Fibroblast of skin of right quadriceps (primary cell): Measurements from ENCODE around the gene NXF3.
"Not testable (repeated sequence)": the region's sequence is repeated elsewhere in the genome, so short reads cannot be mapped to it uniquely, and the experiment has no call there.

ENCODE experiments used
- DNase-seq: peaks from one replicate; pipeline ENCODE4 v3.0.0-alpha.2; 2013

NXF3 gene

GRCh38 chrX:103092942-103093341, at the start of gene NXF3:
Gene NXF3 (minus strand): TSS chrX:103093143. CDS start chrX:103093023, 120 bp downstream.
- no peak for DNase-seq

- not testable (repeated sequence) for DNase-seq
Measured at GRCh38 chrX:103136528-103136927, 43.6 kb upstream of the NXF3 start.

- no peak for DNase-seq
Measured at GRCh38 chrX:103124284-103124683, 31.3 kb upstream of the NXF3 start.

- no peak for DNase-seq
Measured at GRCh38 chrX:103120748-103121147, 27.8 kb upstream of the NXF3 start.

GRCh38 chrX:103116970-103117369, 24.0 kb upstream of the NXF3 start:
- DNase-seq: not testable (repeated sequence)

- DNase-seq: not testable (repeated sequence)
Measured at GRCh38 chrX:103109497-103109896, 16.6 kb upstream of the NXF3 start.

- DNase-seq: no peak
Measured at GRCh38 chrX:103107836-103108235, 14.9 kb upstream of the NXF3 start.

GRCh38 chrX:103107227-103107737, 14.3 kb upstream of the NXF3 start:
- not testable (repeated sequence) for DNase-seq

- not testable (repeated sequence) for DNase-seq
Measured at GRCh38 chrX:103104370-103104769, 11.4 kb upstream of the NXF3 start.

- DNase-seq: not testable (repeated sequence)
Measured at GRCh38 chrX:103103866-103104265, 10.9 kb upstream of the NXF3 start.

GRCh38 chrX:103101299-103102042, 8.5 kb upstream of the NXF3 start:
- no peak for DNase-seq

GRCh38 chrX:103100484-103100883, 7.5 kb upstream of the NXF3 start:
- DNase-seq: no peak

GRCh38 chrX:103099691-103100090, 6.7 kb upstream of the NXF3 start:
- DNase-seq: no peak

- DNase-seq: no peak
Measured at GRCh38 chrX:103098488-103098887, 5.5 kb upstream of the NXF3 start.

- DNase-seq: no peak
Measured at GRCh38 chrX:103081051-103081450, 11.9 kb downstream of the NXF3 start.

- no peak for DNase-seq
Measured at GRCh38 chrX:103073467-103073866, 19.5 kb downstream of the NXF3 start.

- peak; percentile 2 for DNase-seq
Measured at GRCh38 chrX:103066606-103067005, 26.3 kb downstream of the NXF3 start.

GRCh38 chrX:103063918-103064434, 29.0 kb downstream of the NXF3 start, which contains the start of gene BEX1:
Gene BEX1 (minus strand): TSS chrX:103064171. CDS start chrX:103063274, 897 bp downstream.
- peak; percentile 10 for DNase-seq

- DNase-seq: peak; percentile 29
Measured at GRCh38 chrX:103063191-103063845, 29.6 kb downstream of the NXF3 start.

GRCh38 chrX:103061486-103061885, 31.5 kb downstream of the NXF3 start:
- DNase-seq: no peak

GRCh38 chrX:103056902-103057301, 36.0 kb downstream of the NXF3 start:
- no peak for DNase-seq

- DNase-seq: no peak
Measured at GRCh38 chrX:103052625-103053024, 40.3 kb downstream of the NXF3 start.

- no peak for DNase-seq
Measured at GRCh38 chrX:103051260-103051789, 41.6 kb downstream of the NXF3 start.

- not testable (repeated sequence) for DNase-seq
Measured at GRCh38 chrX:103033371-103033770, 59.6 kb downstream of the NXF3 start.
